K562 (cell line): ENCODE measurements around the gene TAF1A. TPM values are rescaled to one million over a fixed set of nuclear protein-coding genes. Genes with fewer than 3 reads are reported as not detected.

Source experiments
- ATAC-seq: fragments of 200-7000 bp; cut with Tn5 transposase; 3 replicates; pipeline ENCODE4 v1.9.1; 2020; ENCODE audit warnings: moderate library complexity
- BruUV-seq: library from RNA; stranded (reverse); fragments of 400-500 nt; replicated peaks from 2 replicates; lab custom pipeline; 2021; lab: Mats Ljungman, UMichigan
- CTCF ChIA-PET: fragments of 300-600 bp; formaldehyde crosslinking; extraction: SDS; loops from one replicate; lab custom pipeline; 2021; ENCODE audit warnings: low intra/inter-chr PET ratio; lab: Yijun Ruan, JAX
- POLR2A ChIA-PET: fragments of 300-600, 350-650 bp; sonication (Branson Sonifier 250); formaldehyde crosslinking; extraction: SDS; loops from one replicate; lab custom pipeline; 2021; ENCODE audit warnings: antibody characterized with exemption, inconsistent platforms; lab: Yijun Ruan, JAX
- DNase-seq, 4 experiments: peaks; one replicate each; pipeline versions ENCODE4 v3.0.0 to v3.0.0-alpha.2; 2011 to 2018; ENCODE audit warnings: low spot score in 3 of 4, mixed read lengths in 3 of 4; ENCODE audit errors: extremely low read depth in 1 of 4
- FAIRE-seq: peaks from 2 replicates; lab custom pipeline; 2011; peaks lifted over from hg19 to GRCh38; lab: Jason Lieb, UNC
- H2AFZ ChIP-seq: 2 replicates; pipeline ENCODE4 v1.6.0; 2011; ENCODE audit warnings: low read depth, low read length, control low read depth, inconsistent platforms
- H3K27ac ChIP-seq: fragments of 200-600 bp; 3 replicates; pipeline ENCODE4 v1.8.0; 2011; ENCODE audit warnings: low read depth, mild to moderate bottlenecking, control low read depth, inconsistent platforms, low read length, moderate library complexity, mixed read lengths; ENCODE audit errors: extremely low read depth
- H3K27me3 ChIP-seq, 2 experiments: fragments of 300-600 bp in 1 of 2; 2 replicates in 1 of 2; 3 replicates in 1 of 2; pipeline versions ENCODE4 v1.6.0 to v1.8.0; 2011; ENCODE audit warnings: inconsistent platforms in 2 of 2, low read length in 2 of 2, mild to moderate bottlenecking in 1 of 2, mixed read lengths in 1 of 2, moderate library complexity in 1 of 2; ENCODE audit not compliant: control insufficient read depth in 2 of 2, insufficient read depth in 2 of 2
- H3K36me3 ChIP-seq: fragments of 300-600 bp; 3 replicates; pipeline ENCODE4 v1.8.0; 2011; ENCODE audit warnings: mild to moderate bottlenecking, low read length, inconsistent platforms; ENCODE audit not compliant: control insufficient read depth, insufficient read depth
- H3K4me1 ChIP-seq, 2 experiments: fragments of 200-600 bp in 1 of 2; replicated peaks in 1 of 2; 2 replicates in 1 of 2; 3 replicates in 1 of 2; pipeline versions ENCODE4 v1.5.1 to v1.8.0; 2011; ENCODE audit warnings: inconsistent platforms in 2 of 2, low read length in 2 of 2, mild to moderate bottlenecking in 1 of 2, mixed read lengths in 1 of 2, moderate library complexity in 1 of 2; ENCODE audit not compliant: control insufficient read depth in 2 of 2, insufficient read depth in 2 of 2
- H3K4me2 ChIP-seq: 2 replicates; pipeline ENCODE4 v1.6.1; 2011; ENCODE audit warnings: low read length, control low read depth, inconsistent platforms, mixed read lengths; ENCODE audit not compliant: insufficient read depth
- H3K4me3 ChIP-seq: fragments of 200-600 bp; sonication (generic), shearing (Covaris generic); 2 replicates; pipeline ENCODE4 v1.5.1; 2016; ENCODE audit warnings: control low read depth, inconsistent platforms
- H3K79me2 ChIP-seq: fragments of 200-600 bp; 3 replicates; pipeline ENCODE4 v1.8.0; 2011; ENCODE audit warnings: low read length, inconsistent platforms; ENCODE audit not compliant: control insufficient read depth, insufficient read depth
- H3K9ac ChIP-seq, 2 experiments: 2 replicates each; pipeline versions ENCODE4 v1.6.0 to v1.6.1; 2011; ENCODE audit warnings: low read depth in 2 of 2, low read length in 2 of 2, control low read depth in 1 of 2, inconsistent platforms in 1 of 2, mild to moderate bottlenecking in 1 of 2, mixed read lengths in 1 of 2; ENCODE audit not compliant: insufficient read depth in 1 of 2
- H3K9me1 ChIP-seq: one replicate; pipeline ENCODE4 v1.6.0; 2011; ENCODE audit warnings: inconsistent platforms, mild to moderate bottlenecking, low read length, moderate library complexity; ENCODE audit not compliant: control insufficient read depth, insufficient read depth
- H3K9me3 ChIP-seq: replicated peaks from 2 replicates; pipeline ENCODE4 v1.5.1; 2011; ENCODE audit warnings: low read depth, low read length, inconsistent platforms; ENCODE audit not compliant: control insufficient read depth, insufficient read depth
- H4K20me1 ChIP-seq: replicated peaks from 2 replicates; pipeline ENCODE4 v1.6.1; 2011; ENCODE audit warnings: low read length, inconsistent platforms, mixed read lengths; ENCODE audit not compliant: control insufficient read depth, insufficient read depth
- GABPB1 ChIP-seq: sonication (generic); formaldehyde crosslinking; IDR thresholded peaks from 2 replicates; pipeline ENCODE4 v1.8.0; 2022; ENCODE audit warnings: mild to moderate bottlenecking, missing genetic modification reagents
- PCBP2 ChIP-seq: fragments of 200-400 bp; formaldehyde crosslinking; IDR thresholded peaks from 2 replicates; pipeline ENCODE4 v1.6.1; 2018; ENCODE audit warnings: low read length, low read depth, mild to moderate bottlenecking, moderate library complexity; ENCODE audit not compliant: poor library complexity, severe bottlenecking
- RB1 ChIP-seq: fragments of 450-650 bp; IDR thresholded peaks from 2 replicates; pipeline ENCODE4 v1.6.1; 2017; ENCODE audit warnings: low read depth, mild to moderate bottlenecking
- RBM14 ChIP-seq: fragments of 200-400 bp; formaldehyde crosslinking; IDR thresholded peaks from 2 replicates; pipeline ENCODE4 v1.6.1; 2018; ENCODE audit warnings: low read depth, mild to moderate bottlenecking, low read length, moderate library complexity, borderline replicate concordance; ENCODE audit not compliant: insufficient read depth
- SIN3B ChIP-seq: fragments of 450-650 bp; IDR thresholded peaks from 2 replicates; pipeline ENCODE4 v1.6.1; 2017; ENCODE audit warnings: low read depth, mild to moderate bottlenecking, moderate library complexity
- TBP ChIP-seq: optimal IDR thresholded peaks from 2 replicates; pipeline ENCODE3; 2011; ENCODE audit warnings: low read depth, low read length, improper control_type of control experiment
- TCF3 ChIP-seq: sonication (generic); formaldehyde crosslinking; IDR thresholded peaks from 2 replicates; pipeline ENCODE4 v1.4.0; 2020; ENCODE audit warnings: mild to moderate bottlenecking, missing genetic modification reagents
- THRAP3 ChIP-seq: fragments of 450-650 bp; IDR thresholded peaks from 2 replicates; pipeline ENCODE4 v1.6.1; 2016; ENCODE audit warnings: mild to moderate bottlenecking, inconsistent platforms, borderline replicate concordance
- ZNF436 ChIP-seq: fragments of 250-450, 450-650 bp; sonication (Bioruptor Pico); formaldehyde crosslinking; IDR thresholded peaks from 2 replicates; pipeline ENCODE4 v1.7.0; 2020; ENCODE audit warnings: mild to moderate bottlenecking
- ZNF695 ChIP-seq: fragments of 450-650 bp; formaldehyde crosslinking; IDR thresholded peaks from 2 replicates; pipeline ENCODE4 v1.4.0; 2020; ENCODE audit warnings: mild to moderate bottlenecking, moderate library complexity
- ZNF707 ChIP-seq: fragments of 250-450 bp; sonication (Bioruptor Pico); conservative IDR thresholded peaks from 2 replicates; pipeline ENCODE4 v1.8.0; 2022; ENCODE audit warnings: inconsistent platforms, mild to moderate bottlenecking, moderate library complexity
- WGBS: fragments of 100-300 bp; shearing (Covaris generic); methylation state at CpG from one replicate; pipeline ENCODE4 v1.1.6; 2016; ENCODE audit warnings: low coverage, mixed read lengths; ENCODE audit not compliant: insufficient coverage; ENCODE audit errors: missing lambda C conversion rate; 5-methylcytosine and 5-hydroxymethylcytosine counted together
- in situ Hi-C: fragments of 300-500 bp; cut with MboI; formaldehyde crosslinking; loops from 4 replicates; pipeline ENCODE4 v1.15.0; 2018; ENCODE audit warnings: inconsistent platforms, mixed read lengths
- intact Hi-C: fragments of 100-400 bp; cut with micrococcal nuclease; formaldehyde crosslinking; loops from 2 replicates; pipeline ENCODE4 v1.14.2; 2022
- polyA plus RNA-seq, 8 experiments: library from polyadenylated mRNA; depleted of rRNA in 4 of 8; stranded (reverse) in 5 of 8; unstranded in 3 of 8; fragments of >200 nt; fragmentation: Nextera tagmentation in 2 of 8; fragmentation: Illumina TruSeq in 1 of 8; extraction: Ambion mirVana in 2 of 8; extraction: Trizol in 1 of 8; gene quantifications; 2 replicates each; pipeline versions ENCODE4 v1.2.1 to v1.2.3, GENCODE V29; 2011 to 2014; ENCODE audit warnings: inconsistent platforms in 1 of 8, missing spikeins in 1 of 8
- total RNA-seq, 7 experiments: library from RNA; depleted of rRNA in 6 of 7; stranded (reverse); fragments of >200 nt in 6 of 7; fragmentation: Illumina TruSeq in 2 of 7; extraction: Trizol in 2 of 7; gene quantifications; 2 replicates each; pipeline versions ENCODE4 v1.2.1 to v1.2.3, GENCODE V29; 2011 to 2021; ENCODE audit warnings: low replicate concordance in 1 of 7
- TF ChIP-seq, protein P1 (sequence below): sonication (generic); formaldehyde crosslinking; IDR thresholded peaks from 2 replicates; pipeline ENCODE4 v1.9.0; 2022; ENCODE audit warnings: mild to moderate bottlenecking, missing genetic modification reagents

Gene TAF1A
- total and polyA plus RNA-seq, 9 of the 15 experiments (the other 6 are each of a cell fraction or from before 2014, with no cell fraction given) = 17.8 to 36.8 (median 25.3) TPM

DNA sequence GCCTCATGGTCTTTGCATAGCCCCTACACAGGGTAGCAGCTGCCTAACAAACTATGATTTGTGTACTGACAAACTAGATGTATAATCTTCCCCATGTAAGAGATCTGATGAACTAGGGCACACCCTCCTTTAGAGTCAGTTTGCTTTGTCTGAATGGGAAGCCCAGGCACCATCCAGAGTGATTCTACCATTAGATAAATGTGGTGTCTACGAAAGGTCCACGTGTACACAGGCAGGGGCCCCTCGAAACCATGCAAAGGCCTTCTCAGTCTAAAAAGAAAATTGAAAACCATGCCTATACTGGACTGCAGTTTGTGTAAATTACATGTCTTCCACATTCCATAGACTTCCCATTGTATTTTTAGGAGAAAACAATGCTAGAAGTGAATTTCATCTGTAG is 60.6 kb downstream of the TAF1A start:
- DNase-seq = no peak
- H3K79me2 ChIP-seq = no peaks in the 10 kb centered on the region
- TF ChIP-seq PCBP2 (no peak), RBM14 (no peak), THRAP3 (no peak), GABPB1 (no peak), SIN3B (no peak), TBP (no peak), RB1 (no peak), ZNF707 (no peak), TCF3 (CRISPR knock-in tag) (no peak), ZNF695 (no peak), ZNF436 (CRISPR knock-in tag) (no peak)
- TF ChIP-seq, protein P1, sequence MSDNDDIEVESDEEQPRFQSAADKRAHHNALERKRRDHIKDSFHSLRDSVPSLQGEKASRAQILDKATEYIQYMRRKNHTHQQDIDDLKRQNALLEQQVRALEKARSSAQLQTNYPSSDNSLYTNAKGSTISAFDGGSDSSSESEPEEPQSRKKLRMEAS (CRISPR knock-in tag) = no peak
- TF ChIP-seq, all 486 proteins: peak for 0
- Histone ChIP-seq H3K4me3 (no peak overlapping the region), H2AFZ (no peak overlapping the region), H3K9ac (no peak overlapping the region), H3K36me3 (no peaks in the 10 kb centered on the region), H3K4me1 (no peaks in the 10 kb centered on the region), H3K4me2 (no peak overlapping the region), H3K27ac (no peak overlapping the region), H3K9me1 (no peaks in the 10 kb centered on the region), H4K20me1 (no peaks in the 10 kb centered on the region), H3K27me3 (peaks cover 12 to 25% of the 10 kb centered on the region in 2 experiments; a peak in 4 of 5 replicates), H3K9me3 (no peaks in the 10 kb centered on the region)
- ATAC-seq (no peak), FAIRE-seq (no peak)
- in situ Hi-C loops (no loop called here), intact Hi-C loops (no loop called here)
- BruUV-seq = no TSS peak
- 2% methylated on average over 3 of the region's 3 CpGs for WGBS
- CTCF ChIA-PET = no interaction called here
- POLR2A ChIA-PET = no interaction called here
